Trophoblast cell (in vitro differentiated cells and primary cell): ENCODE data around the gene OR6A2.

Experiments
- DNase-seq, 2 donors: peaks; one replicate each; pipeline ENCODE4 v3.0.0-alpha.2; 2016
- H2AFZ ChIP-seq: 2 replicates; pipeline ENCODE4 v1.6.1; 2013; ENCODE audit warnings: low read length, moderate library complexity, mild to moderate bottlenecking; ENCODE audit not compliant: insufficient read depth, poor library complexity
- H2AK5ac ChIP-seq: 2 replicates; pipeline ENCODE4 v1.6.1; 2013; ENCODE audit warnings: mild to moderate bottlenecking, low read length
- H2BK120ac ChIP-seq: 2 replicates; pipeline ENCODE4 v1.6.1; 2013; ENCODE audit warnings: low read length, mild to moderate bottlenecking, moderate library complexity; ENCODE audit not compliant: insufficient read depth, poor library complexity
- H2BK12ac ChIP-seq: 2 replicates; pipeline ENCODE4 v1.6.1; 2013; ENCODE audit warnings: mild to moderate bottlenecking, low read length, moderate library complexity
- H2BK5ac ChIP-seq: 2 replicates; pipeline ENCODE4 v1.6.1; 2013; ENCODE audit warnings: low read length, low read depth, moderate library complexity, mild to moderate bottlenecking; ENCODE audit not compliant: poor library complexity
- H3K14ac ChIP-seq: 2 replicates; pipeline ENCODE4 v1.6.1; 2013; ENCODE audit warnings: mild to moderate bottlenecking, low read length
- H3K18ac ChIP-seq: 2 replicates; pipeline ENCODE4 v1.6.1; 2013; ENCODE audit warnings: mild to moderate bottlenecking, low read length
- H3K23ac ChIP-seq: 2 replicates; pipeline ENCODE4 v1.6.1; 2013; ENCODE audit warnings: low read length
- H3K27ac ChIP-seq: 2 replicates; pipeline ENCODE4 v1.5.1; 2013; ENCODE audit warnings: low read depth, mild to moderate bottlenecking, inconsistent platforms, low read length, moderate library complexity
- H3K27me3 ChIP-seq: 2 replicates; pipeline ENCODE4 v1.6.1; 2013; ENCODE audit warnings: inconsistent platforms, mild to moderate bottlenecking, low read length, moderate library complexity; ENCODE audit not compliant: insufficient read depth
- H3K36me3 ChIP-seq, 2 experiments: 1 replicate in 1 of 2; 2 replicates in 1 of 2; pipeline ENCODE4 v1.6.1; 2013; ENCODE audit warnings: low read length in 2 of 2, mild to moderate bottlenecking in 2 of 2, moderate library complexity in 1 of 2; ENCODE audit not compliant: insufficient read depth in 2 of 2, control insufficient read depth in 1 of 2
- H3K4ac ChIP-seq: 2 replicates; pipeline ENCODE4 v1.6.1; 2013; ENCODE audit warnings: low read depth, mild to moderate bottlenecking, low read length, moderate library complexity
- H3K4me1 ChIP-seq, 2 experiments: 1 replicate in 1 of 2; 2 replicates in 1 of 2; pipeline ENCODE4 v1.6.1; 2013; ENCODE audit warnings: low read length in 2 of 2, mild to moderate bottlenecking in 2 of 2, moderate library complexity in 1 of 2; ENCODE audit not compliant: insufficient read depth in 2 of 2, control insufficient read depth in 1 of 2
- H3K4me2 ChIP-seq: 2 replicates; pipeline ENCODE4 v1.6.1; 2013; ENCODE audit warnings: inconsistent platforms, mild to moderate bottlenecking, low read length, moderate library complexity
- H3K4me3 ChIP-seq: 2 replicates; pipeline ENCODE4 v1.5.1; 2013; ENCODE audit warnings: mild to moderate bottlenecking, low read depth, low read length, inconsistent platforms
- H3K79me1 ChIP-seq: one replicate; pipeline ENCODE4 v1.6.1; 2013; ENCODE audit warnings: low read length
- H3K79me2 ChIP-seq: 2 replicates; pipeline ENCODE4 v1.6.1; 2013; ENCODE audit warnings: low read length, mild to moderate bottlenecking; ENCODE audit not compliant: control insufficient read depth, insufficient read depth, poor library complexity
- H3K9ac ChIP-seq: 2 replicates; pipeline ENCODE4 v1.6.1; 2013; ENCODE audit warnings: mild to moderate bottlenecking, low read length
- H3K9me3 ChIP-seq: 2 replicates; pipeline ENCODE4 v1.6.1; 2013; ENCODE audit warnings: low read depth, mild to moderate bottlenecking, control low read depth, inconsistent platforms, low read length; ENCODE audit not compliant: insufficient read depth
- H4K12ac ChIP-seq: 2 replicates; pipeline ENCODE4 v1.6.1; 2013; ENCODE audit warnings: low read depth, mild to moderate bottlenecking, low read length, moderate library complexity
- H4K8ac ChIP-seq: 2 replicates; pipeline ENCODE4 v1.6.1; 2013; ENCODE audit warnings: low read depth, mild to moderate bottlenecking, low read length, moderate library complexity
- H4K91ac ChIP-seq: one replicate; pipeline ENCODE4 v1.6.1; 2013; ENCODE audit warnings: low read depth, mild to moderate bottlenecking, low read length, moderate library complexity
- WGBS: extraction: QIAGEN DNeasy Blood & Tissue Kit; methylation state at CpG from one replicate; pipeline ENCODE4 v1.1.7; 2013; ENCODE audit warnings: missing lambda C conversion rate; ENCODE audit not compliant: insufficient read length, insufficient coverage; ENCODE audit errors: extremely low coverage; 5-methylcytosine and 5-hydroxymethylcytosine counted together

OR6A2 gene

DNA sequence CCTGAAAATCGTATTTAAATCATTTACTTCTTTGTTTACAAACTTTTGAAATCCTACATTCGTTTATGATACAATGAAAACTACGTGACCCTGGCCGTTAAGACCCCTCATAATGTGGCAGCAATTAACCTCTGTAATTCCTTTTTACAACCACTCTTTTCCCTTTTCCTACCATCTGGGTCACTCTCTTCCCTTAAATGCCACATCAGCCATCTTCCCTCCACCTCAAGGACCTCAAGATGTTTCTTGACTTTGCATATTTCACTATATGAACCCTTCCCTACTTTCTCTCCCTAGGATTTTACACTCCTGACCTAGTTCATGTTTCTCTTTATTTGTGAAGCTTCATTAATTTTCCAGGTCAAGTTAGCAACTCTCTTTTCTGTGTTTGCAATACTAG, 54.5 kb downstream of the OR6A2 start:
- no peak overlapping the region for H2BK120ac ChIP-seq
- H3K18ac ChIP-seq: no peak overlapping the region
- H2BK5ac ChIP-seq: no peak overlapping the region
- H3K27me3 ChIP-seq: no peaks in the 10 kb centered on the region
- H3K23ac ChIP-seq: no peak overlapping the region
- DNase-seq: no peak
- no peaks in the 10 kb centered on the region for H3K36me3 ChIP-seq
- H2AK5ac ChIP-seq: no peak overlapping the region
- no peak overlapping the region for H3K9ac ChIP-seq
- no peak overlapping the region for H3K4me3 ChIP-seq
- H2BK12ac ChIP-seq: no peak overlapping the region
- H4K8ac ChIP-seq: no peak overlapping the region
- no peaks in the 10 kb centered on the region for H3K9me3 ChIP-seq
- no peak overlapping the region for H3K27ac ChIP-seq
- no peaks in the 10 kb centered on the region for H3K79me1 ChIP-seq
- no peaks in the 10 kb centered on the region for H3K4me1 ChIP-seq
- no peaks in the 10 kb centered on the region for H3K79me2 ChIP-seq
- no peak overlapping the region for H3K14ac ChIP-seq
- no peak overlapping the region for H3K4ac ChIP-seq
- no peak overlapping the region for H4K12ac ChIP-seq
- H2AFZ ChIP-seq: no peak overlapping the region
- H3K4me2 ChIP-seq: no peak overlapping the region
- 100% methylated on average over 1 of the region's 4 CpGs for whole genome bisulfite sequencing
- H4K91ac ChIP-seq: no peak overlapping the region

- no peak overlapping the region for H3K18ac ChIP-seq
- no peak overlapping the region for H3K9ac ChIP-seq
- H2BK5ac ChIP-seq: no peak overlapping the region
- no CpG with 5 or more reads among the region's 7 CpGs for WGBS
- no peaks in the 10 kb centered on the region for H3K79me2 ChIP-seq
- H4K12ac ChIP-seq: no peak overlapping the region
- no peaks in the 10 kb centered on the region for H3K9me3 ChIP-seq
- no peak overlapping the region for H2AK5ac ChIP-seq
- H2BK120ac ChIP-seq: no peak overlapping the region
- H2AFZ ChIP-seq: no peak overlapping the region
- H3K79me1 ChIP-seq: no peaks in the 10 kb centered on the region
- no peaks in the 10 kb centered on the region for H3K4me1 ChIP-seq
- H3K4me3 ChIP-seq: no peak overlapping the region
- H4K8ac ChIP-seq: no peak overlapping the region
- H3K27ac ChIP-seq: no peak overlapping the region
- DNase-seq: no peak
- H3K27me3 ChIP-seq: no peaks in the 10 kb centered on the region
- H4K91ac ChIP-seq: no peak overlapping the region
- H3K23ac ChIP-seq: no peak overlapping the region
- H3K36me3 ChIP-seq: no peaks in the 10 kb centered on the region
- H3K4me2 ChIP-seq: no peak overlapping the region
- no peak overlapping the region for H2BK12ac ChIP-seq
- H3K4ac ChIP-seq: no peak overlapping the region
- H3K14ac ChIP-seq: no peak overlapping the region
Measured at GRCh38 chr11:6742260-6742659, 57.2 kb downstream of the OR6A2 start.
